Heart right ventricle (tissue), 16 donors: Measurements from ENCODE around the gene LPP. TPM values are rescaled to one million over a fixed set of nuclear protein-coding genes. Genes with fewer than 3 reads are reported as not detected.

ENCODE experiments used
- ATAC-seq, 8 donors: fragments of 200-7000 bp; cut with Tn5 transposase; one replicate each; pipeline ENCODE4 v1.9.1; 2020; ENCODE audit warnings: mild to moderate bottlenecking in 8 of 8, moderate library complexity in 8 of 8, moderate number of reproducible peaks in 1 of 8
- DNase-seq, 2 donors: peaks; one replicate each; pipeline ENCODE4 v3.0.0-alpha.2; 2020
- H3K27ac ChIP-seq, 10 donors: fragments of 200-600 bp; sonication (generic) in 2 of 10; one replicate each; pipeline versions ENCODE4 v1.5.0 to v1.8.0; 2020 to 2022; ENCODE audit warnings: mild to moderate bottlenecking in 3 of 10
- H3K27me3 ChIP-seq, 7 donors: fragments of 200-600 bp; one replicate each; pipeline ENCODE4 v1.8.0; 2021 to 2022; ENCODE audit warnings: mild to moderate bottlenecking in 2 of 7
- H3K36me3 ChIP-seq, 9 donors: fragments of 200-600 bp; sonication (generic) in 1 of 9; one replicate each; pipeline versions ENCODE4 v1.5.0 to v1.8.0; 2020 to 2022; ENCODE audit warnings: mild to moderate bottlenecking in 2 of 9
- H3K4me1 ChIP-seq, 9 donors: fragments of 200-600 bp; sonication (generic) in 1 of 9; one replicate each; pipeline versions ENCODE4 v1.5.0 to v1.8.0; 2020 to 2022; ENCODE audit warnings: mild to moderate bottlenecking in 4 of 9
- H3K4me3 ChIP-seq, 10 donors: fragments of 200-600 bp; sonication (generic) in 2 of 10; one replicate each; pipeline versions ENCODE4 v1.5.0 to v1.8.0; 2020 to 2022; ENCODE audit warnings: mild to moderate bottlenecking in 7 of 10, moderate library complexity in 2 of 10
- H3K9me3 ChIP-seq, 11 donors: fragments of 200-600 bp in 10 of 11; sonication (generic) in 2 of 11; one replicate each; pipeline versions ENCODE4 v1.5.0 to v1.8.0; 2013 to 2022; ENCODE audit warnings: mild to moderate bottlenecking in 2 of 11, control low read depth in 1 of 11, moderate library complexity in 1 of 11
- CTCF ChIP-seq, 9 donors: fragments of 200-600 bp; sonication (generic) in 2 of 9; IDR thresholded peaks; one replicate each; pipeline versions ENCODE4 v1.5.0 to v1.8.0; 2021 to 2022; ENCODE audit warnings: antibody characterized with exemption in 9 of 9, mild to moderate bottlenecking in 5 of 9, moderate library complexity in 1 of 9
- WGBS, 2 donors: extraction: QIAGEN DNeasy Blood & Tissue Kit; methylation state at CpG; one replicate each; pipeline ENCODE4 v1.1.7; 2013; ENCODE audit warnings: inconsistent platforms in 1 of 2; 5-methylcytosine and 5-hydroxymethylcytosine counted together
- intact Hi-C, 10 donors: fragments of 100-400 bp; cut with DNase I; formaldehyde crosslinking; loops; one replicate each; pipeline versions ENCODE4 v1.11.1 to v1.14.2; 2022
- polyA plus RNA-seq, 2 donors: library from polyadenylated mRNA; stranded (reverse); fragments of 200-250 nt; gene quantifications; one replicate each; pipeline ENCODE4 v1.2.3, GENCODE V29; 2013
- total RNA-seq, 10 donors: library from RNA; stranded (reverse); fragmentation: NEBNext Ultra II Directional in 3 of 10; extraction: Animal tissue kit (Norgen Biotek cat#: 25700) in 3 of 10; gene quantifications; one replicate each; pipeline versions ENCODE4 v1.2.1 to v1.2.4, GENCODE V29; 2021 to 2023
- donor health status: Arrhythmogenic right ventricular cardiomyopathy.
- donor health status: ischemic (EF 13 %, LVEDD 7.1; RV severe dilation, severe dysfunction).
- donor health status: healthy with polysubstance abuse.
- donor health status: DM: no; HTN: yes; CAD: no.
- donor health status: DM: no; HTN: no; CAD: no.
- donor health status: ischemic (EF 25% LVEDD 6.9; RV normal size, moderate dysfunction).
- donor health status: ischemic (EF 25% LVEDD 5.7; RV mildly dilated, moderate dysfunction).
- donor health status: healthy.
- donor health status: DM: yes; HTN: yes; CAD: no.
- donor health status: Ischemic cardiomyopathy.
- donor health status: ischemic (EF 35%, LVEDD 5.7; RV mildly dilated, moderate dysfunction).
- donor health status: nonischemic (EF 11% LVEDD 7.7; RV severe dilation, severe dysfunction).
- donor health status: DM: yes; HTN: yes; CAD: no.
- donor health status: PGD.
- donor health status: ischemic (EF 29% LVEDD 5.4; RV normal size, mild dysfunction).
- donor health status: nonischemic (EF 23%, LVEDD 6.1; RV moderate dilation, normal function).

Gene LPP
- total and polyA plus RNA-seq, 12 donors = 8.5 to 188 (median 140) TPM

GRCh38 chr3:188927971-188928370 is 774.0 kb downstream of the LPP start:
- ATAC-seq (no peak), DNase-seq (no peak)
- Histone ChIP-seq H3K36me3 (no peaks in the 10 kb centered on the region), H3K4me3 (no peak overlapping the region), H3K4me1 (peaks cover 0 to 16% (median 4%) of the 10 kb centered on the region in 9 donors), H3K9me3 (no peaks in the 10 kb centered on the region), H3K27me3 (no peaks in the 10 kb centered on the region), H3K27ac (no peak overlapping the region)
- TF ChIP-seq CTCF (IDR thresholded peaks at IDR 0.05) = no peak
- intact Hi-C loops = no loop called here

- 73 to 77% methylated on average over 2 of the region's 2 CpGs for WGBS, 2 donors
- intact Hi-C loops = no loop called here
- Histone ChIP-seq H3K36me3 (no peaks in the 10 kb centered on the region), H3K4me3 (no peak overlapping the region), H3K27me3 (no peaks in the 10 kb centered on the region), H3K4me1 (peaks cover 0 to 17% (median 4%) of the 10 kb centered on the region in 9 donors), H3K9me3 (no peaks in the 10 kb centered on the region), H3K27ac (no peak overlapping the region)
- DNase-seq (no peak), ATAC-seq (peak in 6 of 8 donors; percentile 34 to 78 (median 64))
- TF ChIP-seq CTCF (IDR thresholded peaks at IDR 0.05) = peak in 7 of 9 donors; percentile 12 to 49 (median 25)
Observed at GRCh38 chr3:188929137-188929536, 775.2 kb downstream of the LPP start.

GRCh38 chr3:188931036-188931435 is 777.1 kb downstream of the LPP start:
- H3K27me3 ChIP-seq = no peaks in the 10 kb centered on the region
- DNase-seq (no peak), ATAC-seq (no peak)
- intact Hi-C loops = no loop called here
- H3K9me3 ChIP-seq = no peaks in the 10 kb centered on the region
- no peak for TF ChIP-seq CTCF (IDR thresholded peaks at IDR 0.05)
- no peaks in the 10 kb centered on the region for H3K36me3 ChIP-seq
- no peak overlapping the region for H3K4me3 ChIP-seq
- H3K27ac ChIP-seq = no peak overlapping the region
- 47 to 49% methylated on average over 3 of the region's 3 CpGs for WGBS, 2 donors
- peaks cover 0 to 17% (median 4%) of the 10 kb centered on the region in 9 donors for H3K4me1 ChIP-seq

- WGBS, 2 donors = 78 to 87% methylated on average over 3 of the region's 3 CpGs
- ATAC-seq (no peak), DNase-seq (no peak)
- intact Hi-C loops = no loop called here
- H3K27me3 ChIP-seq = no peaks in the 10 kb centered on the region
- H3K4me3 ChIP-seq = no peak overlapping the region
- H3K27ac ChIP-seq = no peak overlapping the region
- peaks cover 0 to 17% (median 4%) of the 10 kb centered on the region in 9 donors for H3K4me1 ChIP-seq
- no peaks in the 10 kb centered on the region for H3K36me3 ChIP-seq
- H3K9me3 ChIP-seq = no peaks in the 10 kb centered on the region
- TF ChIP-seq CTCF (IDR thresholded peaks at IDR 0.05) = no peak
Observed at GRCh38 chr3:188931531-188931930, 777.6 kb downstream of the LPP start.
